Stimulated activated CD4-positive, alpha-beta T cell treated with anti-CD3 and anti-CD28 coated beads, Interleukin-15, amount 100 ng/mL, for 1 hour (primary cell): ENCODE results near the gene SH3RF3.

Source experiments
- DNase-seq, 2 donors: peaks; one replicate each; pipeline ENCODE4 v3.0.0-alpha.2; 2020; ENCODE audit warnings: low read depth in 1 of 2, low spot score in 1 of 2

SH3RF3 gene

DNA sequence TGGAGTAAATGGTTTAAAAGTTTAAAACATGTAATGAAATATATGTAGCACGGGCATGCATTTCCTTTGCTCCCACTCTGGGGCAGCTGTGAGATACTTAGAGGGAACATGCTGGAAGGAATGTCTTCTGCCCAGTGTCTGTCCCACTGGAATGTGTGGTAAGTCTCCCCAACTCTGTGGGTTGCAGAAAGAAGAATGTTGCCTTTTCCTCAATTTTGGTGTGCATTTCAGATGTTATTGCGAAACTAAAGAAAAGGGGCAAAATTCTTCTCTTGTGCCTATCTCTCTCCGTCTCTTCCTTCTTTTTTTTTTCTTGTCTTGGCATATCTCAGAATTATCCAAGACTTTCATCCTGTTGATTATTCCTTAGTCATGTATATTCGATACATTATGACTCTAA lies 201.1 kb downstream of the SH3RF3 start:
- DNase-seq = no peak

DNA sequence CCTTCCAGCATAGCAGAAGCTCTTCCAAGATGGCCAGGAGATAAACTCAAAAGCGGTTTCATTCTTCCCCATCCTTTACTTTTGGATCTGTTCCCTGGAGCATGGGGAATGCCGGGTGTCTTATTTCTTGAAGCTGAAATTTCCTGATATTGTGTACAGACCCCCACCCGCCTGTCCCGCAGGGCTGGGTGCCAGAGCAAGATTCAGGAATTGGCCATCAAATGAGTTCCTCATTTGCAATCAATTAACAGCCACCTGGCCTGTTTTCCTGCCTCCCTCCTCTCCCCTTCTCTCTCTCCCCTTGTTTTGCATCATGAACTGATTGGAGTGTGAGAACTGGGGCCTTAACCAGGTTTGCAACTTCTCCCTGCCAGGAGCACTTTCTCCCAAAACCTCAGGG lies 202.1 kb downstream of the SH3RF3 start:
- DNase-seq = no peak

DNA sequence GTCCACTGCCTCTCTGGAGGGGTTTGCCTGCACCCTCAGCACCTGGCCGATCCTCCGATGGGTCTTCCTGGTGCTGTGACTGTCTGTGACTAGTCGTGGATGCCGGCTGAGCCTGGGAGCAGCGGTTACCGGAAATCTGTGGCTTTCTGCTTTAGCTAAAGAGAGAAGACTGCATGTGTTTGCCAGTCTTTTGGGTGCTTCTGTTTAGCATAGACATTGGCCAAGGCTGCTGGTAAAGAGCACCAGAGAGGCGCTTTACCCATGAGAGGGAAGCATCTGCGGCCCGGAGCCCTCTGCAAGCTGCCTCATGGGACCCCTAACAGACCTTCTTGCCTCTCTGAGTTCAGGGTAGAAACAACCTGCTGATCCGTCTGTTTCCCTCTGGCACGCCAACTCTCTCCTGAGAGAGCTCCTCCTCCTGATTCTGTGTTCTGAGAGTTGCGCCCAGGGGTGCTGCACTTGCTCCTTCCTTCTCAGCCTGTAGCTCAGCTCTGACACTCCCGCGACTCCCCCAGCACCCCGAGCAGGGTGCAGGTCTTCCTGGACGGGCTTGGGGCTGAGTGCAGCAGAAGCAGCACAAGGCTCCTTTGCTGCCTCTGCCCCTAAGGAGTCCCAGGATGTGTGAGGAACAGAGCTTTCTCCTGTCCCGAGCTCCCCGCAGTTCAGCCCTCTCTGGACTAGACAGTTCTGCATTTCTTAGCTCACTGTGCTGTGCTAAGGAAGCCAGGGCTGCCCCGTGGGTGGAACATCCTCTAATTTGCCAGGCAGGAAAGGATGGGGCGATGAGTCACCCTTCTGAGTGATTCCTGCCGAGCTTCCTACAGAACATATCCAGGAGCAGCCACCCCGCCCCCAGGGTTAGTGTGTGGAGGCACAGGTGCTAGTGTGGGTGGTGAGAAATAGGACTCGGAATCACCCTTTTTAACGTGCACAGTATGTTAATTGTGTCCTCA lies 203.2 kb downstream of the SH3RF3 start:
- DNase-seq = no peak

DNA sequence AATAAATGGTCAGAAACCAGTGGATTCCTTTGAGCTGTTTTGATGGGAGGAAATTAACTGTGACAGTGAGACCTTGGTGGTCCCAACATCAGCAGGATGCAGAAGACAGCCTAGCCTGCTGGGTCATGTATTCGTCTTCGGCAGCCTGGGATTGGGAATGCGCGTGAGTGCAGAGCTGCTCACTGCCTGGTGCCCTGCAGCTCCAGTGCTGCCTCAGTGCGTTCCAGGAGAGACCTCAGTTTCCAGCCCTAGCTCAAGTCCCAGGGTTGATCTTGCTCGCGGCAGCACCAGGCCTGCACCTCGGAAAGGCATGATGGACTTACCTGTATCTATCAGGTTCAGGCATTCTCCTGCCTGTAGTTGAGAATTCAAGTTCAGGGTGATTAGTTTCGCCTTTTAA lies 203.9 kb downstream of the SH3RF3 start:
- no peak for DNase-seq

DNA sequence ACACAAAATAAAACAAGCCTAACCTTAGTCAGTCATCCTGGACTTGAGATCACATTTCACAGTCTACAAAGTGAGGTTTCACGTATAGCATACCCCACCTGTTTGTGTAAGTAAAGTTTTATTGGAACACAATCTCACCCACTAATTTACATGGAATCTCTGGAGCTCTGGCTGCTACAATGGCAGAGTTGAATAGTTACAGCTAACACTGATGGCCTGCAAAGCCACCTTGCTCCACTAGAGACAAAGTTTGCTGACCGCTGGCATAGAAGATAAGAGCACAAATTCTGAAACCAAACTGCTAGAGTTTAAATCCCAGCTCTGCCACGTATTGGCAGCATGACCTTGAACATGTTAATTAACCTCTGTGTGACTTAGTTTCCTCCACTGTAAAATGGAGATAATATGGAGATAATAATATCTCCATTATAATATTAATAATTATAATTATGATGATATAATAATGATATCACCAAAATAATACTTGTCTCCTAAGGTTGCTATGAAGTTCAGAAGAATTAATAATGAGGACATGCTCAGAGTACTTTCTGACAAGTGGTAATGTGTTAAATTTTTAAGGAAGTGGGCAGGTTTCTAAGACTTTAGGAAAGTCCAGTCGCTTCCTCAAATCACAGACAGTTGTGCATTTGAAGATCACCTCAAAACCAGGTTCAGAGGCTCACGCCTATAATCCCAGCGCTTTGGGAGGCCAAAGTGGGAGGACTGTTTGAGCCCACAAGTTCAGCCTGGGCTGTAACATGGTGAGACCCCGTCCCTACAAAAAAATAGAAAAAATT lies 204.6 kb downstream of the SH3RF3 start:
- no peak for DNase-seq

DNA sequence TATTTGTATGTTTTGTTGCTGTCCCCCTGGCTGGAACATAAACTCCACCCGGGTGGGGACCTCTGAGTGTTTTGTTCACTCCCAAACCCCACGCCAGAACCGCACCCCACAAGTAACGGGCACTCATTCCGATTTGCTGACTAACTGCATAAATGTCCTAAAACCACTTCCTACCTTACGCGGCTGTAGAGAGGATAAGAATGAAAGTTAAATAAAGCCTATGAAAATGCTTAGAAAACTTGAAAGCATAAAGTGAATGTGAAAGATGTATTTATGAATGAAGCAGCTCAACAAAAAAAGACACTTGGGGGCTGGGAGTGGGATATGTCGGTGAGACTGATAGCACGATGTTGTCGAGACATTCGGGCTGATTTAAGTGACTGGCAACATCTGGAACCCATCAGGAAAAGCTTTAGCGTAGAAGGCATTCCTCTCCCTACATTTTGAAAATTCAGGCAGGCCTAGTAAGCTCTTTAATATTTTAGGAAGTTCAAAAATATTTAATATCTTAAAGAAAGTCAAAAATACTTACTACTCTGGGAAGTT lies 206.7 kb downstream of the SH3RF3 start:
- no peak for DNase-seq

DNA sequence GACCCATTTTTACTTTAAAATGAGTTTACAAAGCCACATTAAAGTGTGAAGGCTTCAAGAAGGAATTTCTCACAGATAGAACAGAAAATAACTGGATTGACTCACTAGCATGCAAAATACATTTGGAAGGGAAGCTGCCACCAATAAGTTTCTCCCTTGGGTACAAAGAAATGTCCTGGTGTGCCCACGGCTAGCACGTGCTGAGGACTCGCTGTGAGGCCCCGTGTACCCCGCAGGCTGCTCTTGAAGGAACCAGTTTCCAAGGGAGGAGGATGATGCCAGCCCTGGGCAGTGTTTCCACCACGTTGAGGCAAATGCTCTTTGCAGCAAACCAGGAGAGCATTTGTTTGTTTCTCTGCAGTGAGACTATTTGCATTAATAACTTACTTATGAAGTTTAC lies 207.3 kb downstream of the SH3RF3 start:
- DNase-seq = no peak

DNA sequence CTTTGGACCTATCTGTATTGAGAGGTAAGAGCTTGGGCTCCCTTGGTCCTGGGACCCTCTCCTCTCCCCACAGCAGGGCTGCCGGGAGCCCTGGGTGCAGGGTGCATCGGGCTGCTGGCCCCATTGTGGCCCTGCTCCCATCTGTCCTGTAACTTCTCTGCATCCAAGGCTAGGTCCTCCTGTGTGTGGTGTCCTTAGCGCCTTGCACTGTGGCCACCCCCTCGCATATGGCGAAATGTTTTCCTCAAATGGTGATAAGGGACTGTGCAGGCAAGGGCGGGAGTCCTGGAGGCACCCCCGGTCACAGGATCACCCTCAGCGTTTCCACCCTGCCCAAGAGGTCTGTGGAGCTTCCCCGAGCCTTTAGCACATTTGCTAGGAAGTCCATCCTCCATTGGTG lies 208.2 kb downstream of the SH3RF3 start:
- no peak for DNase-seq

DNA sequence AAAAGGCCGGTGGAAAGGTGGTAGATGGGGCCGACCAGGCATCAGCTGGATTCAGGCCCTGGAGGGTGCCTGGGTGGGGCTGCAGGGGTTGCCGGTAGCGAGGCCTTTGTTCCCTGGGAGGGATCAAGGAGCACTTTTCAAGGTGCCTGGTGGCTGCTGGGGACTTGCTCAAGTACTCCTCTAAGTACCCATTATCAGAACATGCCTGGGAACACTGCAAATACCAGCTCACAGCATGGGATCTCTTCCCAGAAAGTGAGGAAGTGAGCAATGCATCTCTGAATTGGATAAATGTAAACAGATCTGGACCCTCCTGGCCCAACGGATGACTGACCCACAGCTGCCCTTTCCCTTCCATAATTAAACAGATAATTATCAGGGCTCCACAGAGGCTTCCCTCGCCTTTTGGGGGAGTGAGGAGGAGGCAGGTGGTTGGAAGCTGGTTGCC lies 210.5 kb downstream of the SH3RF3 start:
- DNase-seq = no peak

DNA sequence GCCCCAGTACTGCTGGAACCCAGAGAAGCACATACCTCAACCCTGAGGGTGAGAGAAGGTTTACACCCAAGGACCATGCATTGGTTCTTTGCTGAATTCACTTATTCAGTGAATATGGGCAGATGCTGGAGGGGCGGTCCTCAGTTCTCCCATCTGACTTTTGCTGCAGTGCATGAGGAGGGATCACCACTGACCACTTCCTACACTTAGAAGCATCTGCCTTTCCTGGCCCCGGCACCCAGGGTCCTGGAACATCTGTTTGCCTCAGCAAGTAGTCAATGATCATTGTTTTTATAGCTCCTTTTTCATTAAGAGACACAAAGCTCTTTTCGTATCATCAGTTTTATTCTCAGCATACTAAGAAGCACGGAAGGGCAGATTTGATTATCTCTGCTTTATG lies 211.4 kb downstream of the SH3RF3 start:
- DNase-seq = no peak

DNA sequence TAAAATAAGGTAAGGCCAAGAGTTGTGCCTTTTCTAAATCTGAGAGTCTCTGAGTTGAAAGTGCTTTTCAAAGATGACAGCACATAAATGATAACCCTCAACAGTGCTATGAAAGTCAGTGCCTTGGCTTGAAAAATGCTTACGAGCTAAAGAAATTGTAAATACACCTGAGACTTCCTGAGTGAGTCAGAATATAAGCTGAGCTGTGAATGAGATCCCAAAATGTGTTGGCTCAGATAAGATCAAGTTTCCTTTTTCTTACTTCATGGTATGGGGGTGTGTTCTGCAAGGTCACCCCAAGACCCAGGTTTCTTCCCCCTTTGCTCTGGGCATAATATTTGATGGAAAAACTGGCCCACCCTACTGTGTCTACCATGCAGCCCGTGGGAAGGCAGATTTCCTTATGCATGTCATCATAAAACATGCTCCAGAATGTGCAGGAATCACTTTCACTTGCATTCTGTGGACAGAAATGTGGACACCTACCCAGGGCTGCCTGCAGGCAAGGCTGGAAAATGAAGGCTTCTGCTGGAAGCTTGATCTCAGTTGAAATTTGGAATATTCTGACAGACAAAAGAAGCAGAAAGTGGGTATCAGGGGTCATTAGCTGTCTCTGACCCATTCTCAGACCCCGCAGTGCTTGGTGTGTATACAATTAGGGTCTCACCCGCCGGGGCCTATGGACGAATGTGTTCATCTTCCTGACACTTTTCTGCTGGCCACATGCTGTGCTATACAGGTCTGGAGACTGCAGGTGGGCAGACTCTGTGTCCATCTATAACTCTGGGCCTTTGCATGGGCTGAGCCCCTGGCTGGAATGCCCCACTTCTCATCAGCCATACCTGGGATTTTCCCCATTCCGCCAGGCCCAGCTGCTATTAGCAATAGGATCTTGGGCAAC lies 212.6 kb downstream of the SH3RF3 start:
- DNase-seq = no peak

DNA sequence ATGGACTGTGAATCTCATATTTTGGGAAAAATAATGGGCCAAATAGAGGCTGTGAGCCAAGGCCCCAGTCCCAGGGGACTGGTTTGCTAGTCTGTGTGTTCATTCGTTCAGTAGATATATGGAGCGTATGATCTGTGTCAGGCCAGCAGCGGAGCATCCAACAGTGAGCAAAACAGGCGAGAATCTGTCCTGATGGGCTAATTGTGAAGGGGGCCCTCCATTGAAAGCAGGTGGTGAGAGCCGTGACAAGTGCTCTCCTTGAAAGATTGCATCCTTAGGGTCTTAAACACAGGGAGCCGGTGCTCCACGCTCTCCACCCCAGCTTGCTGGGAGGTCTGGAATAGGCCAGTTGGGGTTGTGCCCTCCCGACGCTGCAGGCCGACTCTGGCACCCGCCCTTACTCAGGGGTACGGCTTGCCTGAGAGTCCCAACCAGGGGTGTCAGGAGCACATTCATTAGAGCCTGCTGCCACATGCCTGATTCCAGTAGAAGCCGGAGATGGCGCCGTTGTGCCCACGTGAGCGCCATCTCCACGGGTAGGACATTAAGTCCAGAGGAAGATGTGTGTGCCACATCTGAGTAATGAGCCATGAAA lies 213.3 kb downstream of the SH3RF3 start:
- DNase-seq = no peak

DNA sequence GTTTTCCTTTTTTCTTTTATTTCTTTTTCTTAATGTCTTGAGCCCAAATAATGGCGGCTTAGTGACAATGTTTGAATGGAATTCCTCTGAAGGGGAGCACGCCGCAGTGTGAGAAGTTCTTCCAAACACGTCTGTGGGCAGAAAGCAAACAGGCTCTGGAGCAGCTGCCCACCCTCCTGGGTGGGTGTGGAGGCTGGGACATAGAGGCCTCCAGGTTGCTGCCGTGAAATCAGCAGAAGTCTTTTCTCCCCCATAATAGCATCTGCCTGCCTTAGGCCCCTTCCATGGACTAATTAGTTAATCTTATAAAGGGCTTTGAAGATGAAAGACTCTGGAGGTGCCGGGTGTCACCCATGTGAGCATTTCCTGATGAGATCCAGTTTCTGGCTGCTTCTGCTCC lies 213.9 kb downstream of the SH3RF3 start:
- DNase-seq = no peak

DNA sequence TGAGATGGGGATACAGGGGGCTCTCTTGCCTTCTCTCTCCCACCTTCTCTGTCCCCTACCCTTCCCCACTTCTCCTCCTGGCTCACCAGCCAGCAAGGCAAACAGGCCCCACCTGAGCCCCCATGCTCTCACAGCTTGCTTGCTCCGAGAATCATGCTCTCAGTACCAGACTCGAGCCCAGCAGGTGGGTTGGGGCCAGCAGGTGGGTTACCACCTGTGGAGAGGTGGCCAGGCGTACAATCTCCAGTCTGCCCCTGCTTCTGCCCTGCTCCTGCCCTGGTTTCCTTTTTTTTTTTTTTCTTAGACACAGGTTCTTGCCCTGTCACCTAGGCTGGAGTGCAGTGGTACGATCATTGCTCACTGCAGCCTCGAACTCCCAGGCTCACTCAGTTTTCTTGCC lies 214.5 kb downstream of the SH3RF3 start:
- DNase-seq = no peak

DNA sequence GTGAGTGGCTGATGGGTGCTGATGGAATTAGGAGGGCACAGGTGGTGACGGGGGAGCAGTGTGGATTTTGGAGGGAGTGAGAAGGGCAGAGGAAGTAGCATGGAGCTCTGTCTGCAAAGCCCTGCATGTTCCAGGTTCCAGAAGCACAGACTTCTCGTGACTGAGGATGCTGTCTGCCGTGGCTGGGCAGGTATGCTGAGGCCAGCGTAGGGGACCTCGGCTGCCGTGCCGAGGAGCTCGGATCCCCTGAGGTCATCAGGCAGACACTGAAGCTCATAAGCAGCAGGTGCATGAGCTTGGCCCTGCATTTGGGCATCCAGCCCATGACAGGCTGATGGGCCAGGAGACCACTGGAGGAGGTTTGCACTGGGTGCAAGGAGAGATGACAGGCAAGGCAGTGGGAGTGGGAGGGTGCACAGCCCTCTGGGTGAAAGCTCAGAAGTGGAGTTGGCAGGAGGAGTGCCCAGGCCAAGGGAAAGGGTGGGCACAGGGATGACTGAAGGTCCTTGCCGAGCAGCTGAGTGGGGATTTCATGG lies 215.3 kb downstream of the SH3RF3 start:
- DNase-seq = no peak

DNA sequence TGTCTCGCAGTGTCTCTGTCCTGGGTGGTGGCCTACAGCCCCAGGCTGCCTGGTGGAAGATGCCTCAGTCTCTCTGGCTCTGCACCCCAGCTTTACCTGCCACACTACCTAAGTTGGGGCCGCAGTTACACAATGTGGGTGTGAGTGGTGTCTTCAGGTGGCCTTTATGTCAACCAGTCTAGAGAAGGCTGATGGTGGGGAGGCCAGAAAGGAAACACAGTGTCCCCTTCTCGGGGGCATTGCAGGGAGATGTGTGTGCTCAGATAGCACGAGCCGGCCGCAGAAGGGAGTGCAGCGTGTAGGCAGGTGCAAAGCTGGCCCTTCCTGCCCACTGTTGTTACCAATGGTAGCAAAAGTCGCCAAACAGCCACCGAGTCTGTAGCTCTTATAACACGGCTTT lies 216.1 kb downstream of the SH3RF3 start:
- no peak for DNase-seq

DNA sequence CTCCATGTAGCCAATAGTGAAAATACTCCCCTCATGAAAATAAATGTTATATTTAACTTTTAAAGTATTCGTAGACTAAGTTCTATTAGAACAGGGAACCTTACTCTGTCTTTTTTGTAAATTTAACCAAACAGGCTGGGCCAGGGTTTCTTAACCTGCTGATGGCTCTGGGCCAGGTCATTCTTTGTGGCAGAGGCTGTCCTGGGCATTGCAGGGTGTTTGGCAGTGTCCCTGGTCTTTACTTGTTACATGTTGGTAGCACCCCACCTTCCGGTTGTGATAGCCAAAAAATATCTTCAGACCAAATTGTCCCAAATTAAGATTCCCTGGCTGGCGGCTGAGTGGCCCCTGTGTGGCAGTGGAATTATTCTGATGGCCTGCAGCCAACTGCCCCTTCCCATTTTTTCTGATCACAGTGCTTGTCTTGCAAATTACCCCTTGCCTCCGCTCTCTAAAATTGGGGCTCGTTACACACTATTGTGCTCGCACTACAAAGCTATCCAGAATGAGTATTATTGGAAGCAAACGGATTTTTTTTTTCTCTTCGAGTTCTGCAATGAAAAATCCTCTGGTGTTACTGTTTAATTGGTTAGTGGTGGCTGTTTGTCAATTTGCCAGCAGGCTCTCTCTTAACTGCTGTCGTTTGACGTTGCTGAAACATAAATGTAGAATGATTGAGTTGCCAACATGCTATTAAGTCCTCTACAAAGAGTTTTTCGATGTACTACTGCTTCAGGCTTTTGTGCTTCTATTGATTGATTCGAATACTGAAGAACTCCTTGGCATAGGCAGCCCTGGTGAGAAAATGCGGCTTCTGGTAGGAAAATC lies 216.9 kb downstream of the SH3RF3 start:
- no peak for DNase-seq

DNA sequence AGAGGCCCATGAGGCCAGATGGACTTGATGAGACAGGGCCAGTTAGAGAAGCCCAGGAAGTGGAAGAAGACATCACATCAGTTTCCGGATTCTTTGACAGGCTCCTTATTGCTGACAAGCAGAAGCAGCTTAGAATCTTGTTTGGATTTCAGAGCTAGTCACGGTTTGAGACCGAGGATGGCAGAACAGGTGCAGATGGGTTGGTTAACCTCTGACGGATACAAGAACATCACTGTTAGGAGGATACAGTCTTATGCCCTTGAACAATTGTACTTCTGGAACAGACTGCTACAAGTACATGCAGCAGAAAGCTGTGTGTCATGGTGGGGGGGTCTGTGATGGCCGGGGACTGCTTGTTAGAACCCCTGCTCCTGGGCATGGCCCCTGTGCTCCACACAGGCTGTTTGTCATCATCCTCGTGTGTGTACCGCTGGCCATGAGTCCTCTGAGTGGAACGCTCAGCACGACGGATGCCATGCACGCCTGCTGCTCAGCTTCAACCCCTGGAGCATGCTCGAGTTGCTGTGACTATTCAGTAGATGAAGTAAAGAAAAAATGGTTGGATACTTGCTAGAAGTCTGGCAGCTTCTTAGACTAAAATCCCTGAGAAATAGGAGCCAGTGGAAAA lies 217.7 kb downstream of the SH3RF3 start:
- no peak for DNase-seq

DNA sequence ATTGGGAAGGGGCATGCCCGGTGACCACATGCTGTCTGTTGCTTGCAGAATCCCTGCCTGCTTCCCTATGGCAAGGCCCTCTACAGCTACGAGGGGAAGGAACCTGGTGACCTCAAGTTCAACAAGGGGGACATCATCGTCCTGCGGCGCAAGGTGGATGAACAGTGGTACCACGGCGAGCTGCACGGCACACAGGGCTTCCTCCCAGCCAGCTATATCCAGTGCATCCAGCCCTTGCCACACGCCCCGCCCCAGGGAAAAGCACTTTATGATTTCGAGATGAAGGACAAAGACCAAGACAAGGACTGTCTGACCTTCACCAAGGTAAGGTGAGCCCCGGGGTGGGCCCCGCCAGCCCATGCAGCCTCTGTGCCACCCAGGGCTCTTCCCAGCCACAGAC lies 218.6 kb downstream of the SH3RF3 start:
- DNase-seq = no peak
